H1 (cell line): Measurements from ENCODE around the gene HOXB9. TPM values are rescaled to one million over a fixed set of nuclear protein-coding genes. Genes with fewer than 3 reads are reported as not detected.

Source experiments
- CTCF ChIA-PET: fragments of 300-600 bp; sonication (Branson Sonifier 250); formaldehyde crosslinking; loops from one replicate; lab custom pipeline; 2021; ENCODE audit not compliant: partially characterized antibody; lab: Charles Lee
- POLR2A ChIA-PET: fragments of 300-600 bp; sonication (Branson Sonifier 250); formaldehyde crosslinking; loops from one replicate; lab custom pipeline; 2021; ENCODE audit warnings: inconsistent platforms; ENCODE audit not compliant: partially characterized antibody; lab: Charles Lee
- DNase-seq, 2 experiments: peaks; one replicate each; pipeline versions ENCODE4 v3.0.0 to v3.0.0-alpha.2; 2010 to 2022; ENCODE audit warnings: low spot score in 2 of 2, low read depth in 1 of 2, mixed read lengths in 1 of 2
- FAIRE-seq: peaks from 2 replicates; lab custom pipeline; 2011; peaks lifted over from hg19 to GRCh38; lab: Jason Lieb, UNC
- H2AFZ ChIP-seq: 2 replicates; pipeline ENCODE4 v1.8.1; 2012; ENCODE audit warnings: low read length, inconsistent platforms
- H2AK5ac ChIP-seq: 2 replicates; pipeline ENCODE4 v1.6.1; 2013; ENCODE audit warnings: low read depth, low read length
- H2BK120ac ChIP-seq: replicated peaks from 2 replicates; pipeline ENCODE3; 2013; ENCODE audit warnings: low read depth, low read length, inconsistent platforms
- H2BK12ac ChIP-seq: 2 replicates; pipeline ENCODE4 v1.6.1; 2013; ENCODE audit warnings: low read depth, low read length
- H2BK15ac ChIP-seq: 2 replicates; pipeline ENCODE4 v1.6.1; 2013; ENCODE audit warnings: low read length
- H2BK20ac ChIP-seq: 2 replicates; pipeline ENCODE4 v1.6.1; 2013; ENCODE audit warnings: low read length
- H2BK5ac ChIP-seq: 2 replicates; pipeline ENCODE4 v1.6.1; 2013; ENCODE audit warnings: low read depth, low read length
- H3K14ac ChIP-seq: 2 replicates; pipeline ENCODE4 v1.6.1; 2013; ENCODE audit warnings: inconsistent platforms; ENCODE audit not compliant: insufficient read length
- H3K18ac ChIP-seq: 2 replicates; pipeline ENCODE4 v1.6.1; 2013; ENCODE audit warnings: low read length; ENCODE audit errors: extremely low read depth
- H3K23ac ChIP-seq: 2 replicates; pipeline ENCODE4 v1.6.1; 2013; ENCODE audit warnings: inconsistent platforms; ENCODE audit not compliant: insufficient read length
- H3K23me2 ChIP-seq: 2 replicates; pipeline ENCODE4 v1.6.1; 2013; ENCODE audit warnings: low read depth, low read length
- H3K27ac ChIP-seq: 2 replicates; pipeline ENCODE4 v1.6.1; 2011; ENCODE audit warnings: low read depth, low read length, inconsistent platforms
- H3K27me3 ChIP-seq, 4 experiments: replicated peaks in 1 of 4; 1 replicate in 1 of 4; 2 replicates in 3 of 4; pipeline versions ENCODE4 v1.6.1 to v1.8.1; 2011 to 2013; ENCODE audit warnings: low read length in 3 of 4, mild to moderate bottlenecking in 3 of 4, inconsistent platforms in 2 of 4, mixed read lengths in 2 of 4, moderate library complexity in 1 of 4; ENCODE audit not compliant: control insufficient read depth in 3 of 4, insufficient read depth in 3 of 4; ENCODE audit errors: extremely low read depth in 1 of 4
- H3K36me3 ChIP-seq, 4 experiments: 2 replicates each; pipeline versions ENCODE4 v1.6.1 to v1.8.1; 2011 to 2013; ENCODE audit warnings: mild to moderate bottlenecking in 4 of 4, low read length in 3 of 4, moderate library complexity in 2 of 4, control low read depth in 1 of 4, inconsistent platforms in 1 of 4; ENCODE audit not compliant: insufficient read depth in 4 of 4, control insufficient read depth in 2 of 4
- H3K4ac ChIP-seq: replicated peaks from 2 replicates; pipeline ENCODE3; 2013; ENCODE audit warnings: low read length, low read depth, mixed read lengths, inconsistent platforms; ENCODE audit not compliant: insufficient read length
- H3K4me1 ChIP-seq, 4 experiments: replicated peaks in 1 of 4; 1 replicate in 1 of 4; 2 replicates in 3 of 4; pipeline versions ENCODE4 v1.6.1 to v1.8.1; 2011 to 2013; ENCODE audit warnings: low read length in 3 of 4, inconsistent platforms in 2 of 4, mixed read lengths in 1 of 4; ENCODE audit not compliant: insufficient read depth in 4 of 4, control insufficient read depth in 3 of 4
- H3K4me2 ChIP-seq, 2 experiments: 2 replicates each; pipeline versions ENCODE4 v1.6.1 to v1.8.1; 2011 to 2013; ENCODE audit warnings: low read depth in 2 of 2, low read length in 2 of 2, control low read depth in 1 of 2, inconsistent platforms in 1 of 2, mild to moderate bottlenecking in 1 of 2; ENCODE audit not compliant: insufficient read depth in 1 of 2
- H3K4me3 ChIP-seq, 4 experiments: fragments of 200-600, 300-600 bp in 1 of 4; sonication (generic), shearing (Covaris generic), sonication (Bioruptor Twin) in 1 of 4; 2 replicates each; pipeline versions ENCODE4 v1.5.1 to v1.8.1; 2011 to 2016; ENCODE audit warnings: low read length in 4 of 4, low read depth in 3 of 4, control low read depth in 2 of 4, inconsistent platforms in 2 of 4, mild to moderate bottlenecking in 2 of 4, mixed read lengths in 1 of 4, moderate library complexity in 1 of 4; ENCODE audit not compliant: insufficient read depth in 2 of 4; ENCODE audit errors: extremely low read depth in 1 of 4
- H3K56ac ChIP-seq: replicated peaks from 2 replicates; pipeline ENCODE3; 2013; ENCODE audit warnings: low read depth, mild to moderate bottlenecking, mixed read lengths, low read length, inconsistent platforms; ENCODE audit not compliant: insufficient read length
- H3K79me1 ChIP-seq: 2 replicates; pipeline ENCODE4 v1.6.1; 2013; ENCODE audit warnings: low read depth, low read length, control low read depth
- H3K79me2 ChIP-seq, 2 experiments: 2 replicates each; pipeline versions ENCODE4 v1.6.1 to v1.8.1; 2012 to 2013; ENCODE audit warnings: low read length in 2 of 2, mild to moderate bottlenecking in 2 of 2, inconsistent platforms in 1 of 2; ENCODE audit not compliant: insufficient read depth in 2 of 2, control insufficient read depth in 1 of 2
- H3K9ac ChIP-seq, 4 experiments: replicated peaks in 1 of 4; 1 replicate in 1 of 4; 2 replicates in 3 of 4; pipeline versions ENCODE4 v1.6.1 to v1.8.1; 2011 to 2013; ENCODE audit warnings: low read depth in 3 of 4, low read length in 3 of 4, control low read depth in 2 of 4, mild to moderate bottlenecking in 2 of 4, moderate library complexity in 2 of 4, inconsistent platforms in 1 of 4; ENCODE audit errors: extremely low read depth in 1 of 4
- H3K9me3 ChIP-seq, 2 experiments: 2 replicates each; pipeline versions ENCODE4 v1.6.1 to v1.8.1; 2012 to 2013; ENCODE audit warnings: mild to moderate bottlenecking in 2 of 2, moderate library complexity in 2 of 2, control low read depth in 1 of 2, inconsistent platforms in 1 of 2, low read depth in 1 of 2, low read length in 1 of 2, mixed read lengths in 1 of 2; ENCODE audit not compliant: insufficient read depth in 2 of 2
- H4K20me1 ChIP-seq, 2 experiments: replicated peaks in 1 of 2; 2 replicates each; pipeline versions ENCODE3 to v1.8.1; 2011 to 2013; ENCODE audit warnings: inconsistent platforms in 2 of 2, low read length in 2 of 2, mild to moderate bottlenecking in 1 of 2; ENCODE audit not compliant: insufficient read depth in 2 of 2, control insufficient read depth in 1 of 2
- H4K5ac ChIP-seq: 2 replicates; pipeline ENCODE4 v1.6.1; 2013; ENCODE audit warnings: low read length, low read depth, mixed read lengths, inconsistent platforms; ENCODE audit not compliant: insufficient read length
- H4K8ac ChIP-seq: 2 replicates; pipeline ENCODE4 v1.8.0; 2013; ENCODE audit warnings: mild to moderate bottlenecking, moderate library complexity, low read length, inconsistent platforms; ENCODE audit not compliant: insufficient read depth; ENCODE audit errors: extremely low read depth
- H4K91ac ChIP-seq: replicated peaks from 2 replicates; pipeline ENCODE3; 2013; ENCODE audit warnings: low read length, mixed read lengths, inconsistent platforms; ENCODE audit not compliant: insufficient read length
- CBX8 ChIP-seq: fragments of 300-800, 300-1000 bp; sonication (generic); IDR thresholded peaks from 2 replicates; pipeline ENCODE4 v1.7.1; 2016; ENCODE audit warnings: low read depth, low read length, borderline replicate concordance
- JUND ChIP-seq: IDR thresholded peaks from 2 replicates; pipeline ENCODE4 v1.6.1; 2011; ENCODE audit warnings: mild to moderate bottlenecking, improper control_type of control experiment, low read length
- RNF2 ChIP-seq: fragments of 200-900, 300-1000 bp; sonication (generic); IDR thresholded peaks from 2 replicates; pipeline ENCODE4 v1.7.1; 2016; ENCODE audit warnings: borderline replicate concordance, low read depth, mild to moderate bottlenecking, antibody characterized with exemption, low read length; ENCODE audit not compliant: poor library complexity, severe bottlenecking; ENCODE audit errors: missing control alignments
- WGBS, 2 experiments: shearing (Covaris generic) in 1 of 2; methylation state at CpG; one replicate each; pipeline versions ENCODE4 v1.1.6 to v1.1.7; 2013 to 2015; ENCODE audit warnings: low lambda C conversion rate in 2 of 2, mixed read lengths in 2 of 2, inconsistent platforms in 1 of 2, low coverage in 1 of 2, missing lambda C conversion rate in 1 of 2; ENCODE audit not compliant: insufficient replicate concordance in 2 of 2, insufficient coverage in 1 of 2, insufficient read length in 1 of 2; ENCODE audit errors: extremely low coverage in 1 of 2, missing lambda C conversion rate in 1 of 2; 5-methylcytosine and 5-hydroxymethylcytosine counted together
- polyA plus RNA-seq, 7 experiments: library from polyadenylated mRNA; depleted of rRNA in 3 of 7; stranded (reverse) in 5 of 7; unstranded in 2 of 7; fragments of >200 nt in 5 of 7; fragments of 200-250 nt in 2 of 7; gene quantifications; 1 replicate in 5 of 7; 2 replicates in 1 of 7; 4 replicates in 1 of 7; pipeline versions ENCODE4 v1.2.1 to v1.2.3, GENCODE V29; 2011 to 2013; ENCODE audit warnings: missing spikeins in 2 of 7, mixed read lengths in 2 of 7
- total RNA-seq: library from RNA; stranded (reverse); fragmentation: NEBNext Ultra II Directional; extraction: Animal tissue kit (Norgen Biotek cat#: 25700); gene quantifications from 2 replicates; pipeline ENCODE4 v1.2.1, GENCODE V29; 2021

Gene HOXB9
- total and polyA plus RNA-seq, 2 of the 8 experiments (the other 6 are each of a cell fraction or from before 2014, with no cell fraction given) = not detected

- CTCF ChIA-PET = interaction anchor here (1.0 to 2.1 kb wide), 7 partner anchors 10 to 69 kb away, joined by 3 to 8 read pairs (median 5); no protein-coding TSS in a partner anchor
Observed at GRCh38 chr17:48598736-48599135, 27.4 kb downstream of the HOXB9 start.

More at GRCh38 chr17:48598736-48599135, 27.4 kb downstream of the HOXB9 start:
- Histone ChIP-seq H3K4me2 (no peak overlapping the region), H3K18ac (no peak overlapping the region), H2BK12ac (no peak overlapping the region), H3K23me2 (no peaks in the 10 kb centered on the region; the same call in 1 of the 2 replicates), H4K5ac (no peak overlapping the region), H3K9ac (no peak overlapping the region), H3K4ac (no peak overlapping the region), H2AFZ (no peak overlapping the region), H2AK5ac (0 out of 2 replicates have a peak overlapping the region, but pooled peaks have one; percentile 18), H3K36me3 (no peaks in the 10 kb centered on the region; a peak in 1 of 8 replicates), H3K9me3 (no peaks in the 10 kb centered on the region), H3K27me3 (peaks cover 97 to 100% (median 99%) of the 10 kb centered on the region in 4 experiments), H4K8ac (no peak overlapping the region), H3K4me1 (peaks cover 0 to 12% (median 5%) of the 10 kb centered on the region in 4 experiments; a peak in 4 of 7 replicates), H3K14ac (no peak overlapping the region), H4K20me1 (peaks cover 38 to 55% of the 10 kb centered on the region in 2 experiments), H3K4me3 (no peak overlapping the region), H2BK120ac (no peak overlapping the region), H3K27ac (no peak overlapping the region), H2BK5ac (no peak overlapping the region), H3K79me2 (no peaks in the 10 kb centered on the region), H3K79me1 (no peaks in the 10 kb centered on the region), H4K91ac (no peak overlapping the region), H2BK20ac (no peak overlapping the region), H3K56ac (no peak overlapping the region), H3K23ac (no peak overlapping the region), H2BK15ac (peak overlapping the region; percentile 18; the same call in 1 of the 2 replicates)
- FAIRE-seq (no peak), DNase-seq (no peak)
- POLR2A ChIA-PET = interaction anchor here (1.2 to 1.4 kb wide), 2 partner anchors 11 to 53 kb away, joined by 3 to 4 read pairs; partner anchors contain the start of gene HOXB2
- WGBS, 2 experiments = 30% methylated on average over 7 of the region's 7 CpGs; no CpG with 5 or more reads in 1 of the 2 experiments
- TF ChIP-seq CBX8 (peak; percentile 4; the same call in 1 of the 2 replicates), RNF2 (peak; percentile 6), JUND (no peak)
